GM18873 (cell line): ENCODE measurements around the gene CD58.
"Not testable (repeated sequence)": the region's sequence is repeated elsewhere in the genome, so short reads cannot be mapped to it uniquely, and the experiment has no call there.

Experiments used
- ATAC-seq: cut with Tn5 transposase; IDR thresholded peaks from one replicate; pipeline ENCODE4 v1.9.1; 2021; ENCODE audit warnings: mild to moderate bottlenecking, moderate library complexity, moderate number of reproducible peaks; ENCODE audit not compliant: unreplicated experiment, low FRiP score

The CD58 gene

GRCh38 chr1:116570358-116571214 lies at the start of gene CD58:
TSS of gene CD58 (minus strand) at chr1:116571026. CDS start at chr1:116570972, 54 bp downstream.
- peak; percentile 59 for ATAC-seq

DNA sequence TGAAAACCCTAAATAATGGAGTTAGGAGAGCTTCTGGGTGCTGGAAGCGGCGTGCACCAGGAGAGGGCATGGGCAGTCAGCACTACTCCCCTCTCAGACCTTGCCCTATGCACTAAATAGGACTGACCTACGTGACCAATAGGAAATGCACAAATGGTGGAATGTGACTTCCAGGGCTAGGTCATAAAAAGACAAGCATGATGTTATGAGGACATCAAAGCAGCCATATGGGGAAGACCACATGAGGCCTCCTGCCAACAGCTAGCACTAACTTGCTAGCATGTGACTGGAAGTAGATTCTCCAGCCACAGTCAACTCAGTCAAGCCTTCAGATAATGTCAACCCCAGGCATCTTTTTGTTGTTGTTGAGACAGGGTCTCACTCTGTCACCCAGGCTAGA lies 49.6 kb upstream of the CD58 start:
- ATAC-seq: not testable (repeated sequence)

- ATAC-seq: not testable (repeated sequence)
Measured at GRCh38 chr1:116619106-116619505, 48.3 kb upstream of the CD58 start.

- not testable (repeated sequence) for ATAC-seq
Measured at GRCh38 chr1:116617808-116618207, 47.0 kb upstream of the CD58 start.

DNA sequence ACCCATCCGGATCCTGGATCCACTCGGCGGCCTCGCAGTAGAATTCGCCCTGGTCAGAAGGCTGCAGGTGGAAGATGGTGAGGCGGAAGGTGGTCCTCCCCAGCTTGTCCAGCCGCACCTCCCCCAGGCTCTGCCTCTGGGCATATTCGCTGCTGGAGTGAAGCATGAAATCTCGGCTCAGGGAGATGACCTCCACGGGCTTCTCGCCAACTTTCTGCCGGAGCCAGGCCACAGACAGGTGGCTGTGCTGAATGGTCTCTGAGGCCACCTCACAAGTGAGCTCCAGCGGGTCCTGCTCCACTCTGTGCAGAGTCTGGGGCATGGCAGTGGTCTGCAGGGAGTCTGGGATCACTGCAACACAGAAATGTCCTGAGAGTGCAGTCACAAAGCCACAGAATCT lies 43.0 kb upstream of the CD58 start:
- not testable (repeated sequence) for ATAC-seq

- ATAC-seq: not testable (repeated sequence)
Measured at GRCh38 chr1:116609801-116610371, 39.1 kb upstream of the CD58 start.

DNA sequence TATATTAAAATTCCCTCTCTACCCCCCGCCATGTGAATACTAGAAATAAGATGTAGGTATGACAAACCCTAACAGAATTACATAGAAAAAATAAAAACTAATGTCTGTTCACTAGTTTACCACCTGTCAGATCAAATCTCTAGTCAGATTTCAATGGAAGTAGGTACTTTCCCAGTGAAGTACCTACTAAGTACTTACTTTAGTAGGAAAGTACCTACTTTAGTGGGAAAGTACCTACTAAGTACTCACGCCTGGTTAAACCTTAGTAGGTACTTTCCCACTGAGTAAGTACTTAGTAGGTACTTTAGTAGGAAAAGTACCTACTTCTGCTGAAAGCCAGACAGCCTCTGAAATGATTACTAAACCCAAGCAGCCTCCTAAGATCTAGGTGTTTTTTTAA lies 38.0 kb upstream of the CD58 start:
- not testable (repeated sequence) for ATAC-seq

GRCh38 chr1:116608151-116608550 lies 37.3 kb upstream of the CD58 start:
- ATAC-seq: not testable (repeated sequence)

GRCh38 chr1:116607463-116607862 lies 36.6 kb upstream of the CD58 start:
- not testable (repeated sequence) for ATAC-seq

- ATAC-seq: not testable (repeated sequence)
Measured at GRCh38 chr1:116606067-116606466, 35.2 kb upstream of the CD58 start.

- ATAC-seq: no peak
Measured at GRCh38 chr1:116605315-116605714, 34.5 kb upstream of the CD58 start.

DNA sequence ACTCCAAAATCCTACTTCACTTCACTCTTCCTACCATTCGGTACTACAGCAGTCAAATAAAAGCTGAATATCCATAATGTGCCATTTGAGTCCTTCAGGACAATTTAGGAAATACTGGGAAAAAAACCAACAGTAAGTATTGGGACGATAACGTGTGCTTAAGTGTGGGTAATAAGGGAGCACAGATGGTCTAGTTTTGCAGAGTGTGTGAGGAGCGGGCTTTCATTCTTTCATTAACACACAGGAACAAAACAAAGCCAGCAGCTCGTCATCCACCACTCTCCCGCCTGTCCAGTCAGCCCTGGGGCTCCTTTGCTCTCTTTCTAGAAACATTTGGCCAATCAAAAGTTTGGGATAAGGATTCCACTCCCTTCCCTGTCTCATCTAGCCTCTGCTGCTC lies 33.6 kb upstream of the CD58 start:
- not testable (repeated sequence) for ATAC-seq

DNA sequence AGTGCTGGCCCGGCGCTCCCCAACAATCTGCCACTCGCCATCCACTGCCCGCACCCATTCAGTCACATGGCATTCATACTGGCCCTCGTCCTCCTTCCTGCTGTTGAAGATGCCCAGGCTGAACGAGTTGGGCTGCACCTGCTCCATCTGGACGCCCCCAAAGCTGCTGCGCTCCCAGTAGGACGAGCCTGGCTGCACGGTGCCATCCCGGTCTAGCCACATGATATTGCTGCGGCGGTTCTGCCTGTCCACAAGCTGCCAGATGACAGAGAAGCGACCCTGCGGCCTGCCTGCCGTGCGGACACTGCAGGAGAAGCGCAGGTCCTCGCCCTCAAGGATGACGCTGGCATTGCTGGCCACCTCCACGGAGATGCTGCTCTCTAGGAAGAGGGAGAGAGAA lies 32.8 kb upstream of the CD58 start:
- ATAC-seq: not testable (repeated sequence)

DNA sequence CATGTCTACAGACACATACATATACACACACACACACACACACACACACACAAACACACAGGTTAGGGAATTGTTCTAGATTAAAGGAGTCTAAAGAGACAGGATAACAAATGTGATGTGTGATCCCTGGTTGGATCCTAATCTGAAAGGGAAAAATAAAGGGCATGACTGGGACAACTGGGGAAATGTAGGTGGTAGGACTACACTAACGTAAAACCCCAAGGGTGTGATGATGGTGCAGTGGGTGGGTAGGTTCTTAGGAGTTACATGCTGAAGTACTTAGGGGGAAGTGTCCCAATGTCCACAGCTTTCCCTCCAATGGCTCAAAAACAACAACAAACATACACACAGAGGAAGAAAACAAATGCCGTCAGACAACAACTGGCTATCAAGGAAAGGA lies 28.5 kb upstream of the CD58 start:
- ATAC-seq: not testable (repeated sequence)

DNA sequence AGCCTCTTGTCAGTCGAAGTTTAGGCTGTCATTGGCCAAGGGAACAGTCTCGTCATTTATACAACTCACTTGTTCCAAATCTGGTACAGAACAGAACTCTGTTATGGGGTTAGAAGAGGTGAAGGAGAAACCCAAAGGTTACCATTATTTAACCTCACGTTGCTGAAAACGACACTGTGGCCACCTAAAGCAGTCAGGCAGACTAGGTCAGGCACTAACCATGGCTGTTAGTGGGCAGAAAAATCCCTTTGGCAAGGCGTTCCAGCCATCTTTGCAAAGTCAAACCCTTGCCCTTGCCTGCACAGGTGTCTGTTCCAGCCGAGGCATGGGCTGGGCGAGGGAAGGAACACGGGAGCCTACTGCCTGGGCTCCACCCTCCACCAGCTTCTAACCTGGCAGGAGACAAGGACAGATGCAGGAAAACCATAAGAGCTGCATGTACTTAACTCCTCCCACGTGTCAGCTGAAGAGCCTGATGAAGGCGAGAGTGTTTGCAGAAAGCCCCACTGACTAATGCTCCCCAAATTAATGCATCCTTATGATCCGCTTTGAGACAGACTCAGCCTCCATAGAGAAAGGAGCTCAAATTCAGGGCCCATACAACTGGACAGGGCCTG lies 27.7 kb upstream of the CD58 start:
- ATAC-seq: not testable (repeated sequence)

GRCh38 chr1:116597388-116597787 lies 26.6 kb upstream of the CD58 start:
- ATAC-seq: peak; percentile 70

DNA sequence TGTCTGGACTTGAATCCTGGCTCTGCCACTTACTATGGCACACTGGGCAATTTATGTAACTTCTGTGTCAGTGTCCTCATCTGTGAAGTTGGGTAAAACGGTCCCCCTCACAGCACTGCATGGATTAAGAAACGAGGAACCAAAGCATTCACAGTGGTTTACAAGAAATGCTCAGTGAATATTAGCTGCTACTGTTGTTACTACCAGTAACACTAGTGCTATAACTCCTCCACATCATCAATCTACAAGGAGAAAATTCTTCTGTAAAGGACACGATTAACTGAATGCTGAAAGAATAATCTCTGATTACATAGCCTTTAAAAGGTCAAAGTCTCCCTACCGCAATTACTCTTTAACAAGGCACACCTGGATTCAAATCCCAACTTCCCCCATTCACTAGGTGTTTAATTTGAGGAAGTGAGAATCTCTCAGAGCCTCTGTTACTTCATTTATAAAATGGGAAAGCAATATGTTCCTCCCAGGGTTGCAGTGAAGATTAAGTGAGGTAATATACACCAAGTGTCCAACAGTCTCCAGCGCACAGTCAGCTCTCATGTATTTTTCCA lies 26.0 kb upstream of the CD58 start:
- ATAC-seq: not testable (repeated sequence)

- ATAC-seq: not testable (repeated sequence)
Measured at GRCh38 chr1:116595946-116596741, 25.3 kb upstream of the CD58 start.

DNA sequence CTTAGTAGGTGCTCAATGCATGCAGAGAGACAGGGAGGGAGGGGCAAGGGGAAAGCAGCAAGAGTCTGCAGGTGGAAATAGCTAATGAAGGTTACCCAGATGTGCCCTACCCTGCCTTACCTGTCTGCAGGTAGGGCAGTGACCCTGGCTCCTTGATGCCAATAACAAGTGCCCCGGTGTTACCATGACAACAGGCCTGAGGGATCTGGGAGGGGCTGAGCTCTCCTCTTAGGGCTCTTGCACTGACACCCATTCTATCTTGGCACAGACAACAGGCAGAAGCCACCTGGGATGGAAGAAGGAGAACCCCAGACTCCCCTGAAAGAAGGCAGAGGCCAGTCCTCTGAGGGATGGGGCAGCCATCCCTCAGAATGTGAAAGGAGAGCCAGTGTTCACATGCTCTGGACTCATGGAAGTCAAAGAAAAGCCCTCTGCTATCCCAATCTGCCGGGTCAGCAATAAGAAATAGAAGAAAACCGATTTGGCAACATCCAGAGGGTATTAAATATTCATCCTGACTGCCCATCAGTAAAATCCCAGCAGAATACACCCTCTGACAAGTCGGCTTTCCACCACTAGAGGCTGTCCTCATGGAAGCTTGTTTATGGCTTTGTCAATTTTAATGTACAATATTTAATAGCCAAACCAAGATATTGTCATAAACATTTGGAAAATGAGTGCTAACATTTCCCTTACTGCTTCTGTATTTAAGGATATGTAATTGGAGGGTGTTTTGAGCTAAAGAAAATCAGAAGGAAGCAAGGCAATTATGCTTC lies 24.4 kb upstream of the CD58 start:
- not testable (repeated sequence) for ATAC-seq
